HepG2 (cell line): ENCODE data around the gene SAXO2. TPM values are rescaled to one million over a fixed set of nuclear protein-coding genes. Genes with fewer than 3 reads are reported as not detected.

Source experiments
- ATAC-seq: fragments of 200-7000 bp; cut with Tn5 transposase; 3 replicates; pipeline ENCODE4 v1.9.1; 2020; ENCODE audit warnings: mild to moderate bottlenecking, moderate library complexity
- BruUV-seq: library from RNA; stranded (reverse); fragments of 400-500 nt; replicated peaks from 2 replicates; lab custom pipeline; 2021; lab: Mats Ljungman, UMichigan
- CTCF ChIA-PET: fragments of 300-600 bp; formaldehyde crosslinking; extraction: SDS; loops from one replicate; lab custom pipeline; 2021; ENCODE audit warnings: low total read pairs, inconsistent platforms, low intra/inter-chr PET ratio; lab: Yijun Ruan, JAX
- POLR2A ChIA-PET: fragments of 350-600 bp; sonication (Branson Sonifier 250); formaldehyde crosslinking; loops from one replicate; lab custom pipeline; 2020; ENCODE audit warnings: antibody characterized with exemption, inconsistent platforms; lab: Yijun Ruan, JAX
- DNase-seq: peaks from one replicate; pipeline ENCODE4 v3.0.0-alpha.2; 2015; ENCODE audit warnings: low spot score
- FAIRE-seq: peaks from 3 replicates; lab custom pipeline; 2011; peaks lifted over from hg19 to GRCh38; lab: Jason Lieb, UNC
- H2AFZ ChIP-seq: one replicate; pipeline ENCODE4 v1.6.1; 2011; ENCODE audit warnings: low read length, inconsistent platforms
- H3K27ac ChIP-seq: fragments of 300-600 bp; 3 replicates; pipeline ENCODE4 v1.8.0; 2011; ENCODE audit warnings: mixed run types, mild to moderate bottlenecking, mixed read lengths, low read length, inconsistent platforms; ENCODE audit not compliant: insufficient read depth; ENCODE audit errors: extremely low read length
- H3K27me3 ChIP-seq, 2 experiments: fragments of 200-600 bp in 1 of 2; 2 replicates in 1 of 2; 3 replicates in 1 of 2; pipeline versions ENCODE4 v1.6.0 to v1.8.0; 2011; ENCODE audit warnings: low read length in 2 of 2, mild to moderate bottlenecking in 2 of 2, moderate library complexity in 2 of 2, inconsistent platforms in 1 of 2; ENCODE audit not compliant: insufficient read depth in 2 of 2, control insufficient read depth in 1 of 2
- H3K36me3 ChIP-seq, 2 experiments: fragments of 200-600 bp in 1 of 2; replicated peaks in 1 of 2; 2 replicates in 1 of 2; 3 replicates in 1 of 2; pipeline versions ENCODE4 v1.5.1 to v1.8.0; 2011; ENCODE audit warnings: low read length in 2 of 2, inconsistent platforms in 1 of 2; ENCODE audit not compliant: insufficient read depth in 2 of 2, control insufficient read depth in 1 of 2
- H3K4me1 ChIP-seq: 2 replicates; pipeline ENCODE4 v1.5.1; 2012; ENCODE audit warnings: low read length, inconsistent platforms; ENCODE audit not compliant: insufficient read depth
- H3K4me2 ChIP-seq: 2 replicates; pipeline ENCODE4 v1.6.0; 2011; ENCODE audit warnings: low read depth, low read length, inconsistent platforms
- H3K4me3 ChIP-seq, 3 experiments: fragments of 200-600 bp in 1 of 3; sonication (generic), shearing (Covaris generic) in 1 of 3; replicated peaks in 1 of 3; 2 replicates each; pipeline ENCODE4 v1.5.1; 2011 to 2016; ENCODE audit warnings: low read length in 3 of 3, inconsistent platforms in 2 of 3, low read depth in 2 of 3, mild to moderate bottlenecking in 2 of 3, control low read depth in 1 of 3, mixed read lengths in 1 of 3; ENCODE audit not compliant: insufficient read depth in 1 of 3
- H3K79me2 ChIP-seq: one replicate; pipeline ENCODE4 v1.6.1; 2011; ENCODE audit warnings: low read length, inconsistent platforms; ENCODE audit not compliant: insufficient read depth
- H3K9ac ChIP-seq: 2 replicates; pipeline ENCODE4 v1.6.0; 2011; ENCODE audit warnings: mild to moderate bottlenecking, low read depth, low read length, inconsistent platforms; ENCODE audit not compliant: insufficient read depth
- H3K9me3 ChIP-seq: 2 replicates; pipeline ENCODE4 v1.5.1; 2012; ENCODE audit warnings: mild to moderate bottlenecking, low read length
- H4K20me1 ChIP-seq: 2 replicates; pipeline ENCODE4 v1.6.0; 2011; ENCODE audit warnings: inconsistent platforms, mild to moderate bottlenecking, low read length, moderate library complexity; ENCODE audit not compliant: insufficient read depth
- ATF4 ChIP-seq, 2 experiments: fragments of 450-650 bp in 1 of 2; sonication (generic) in 1 of 2; formaldehyde crosslinking; IDR thresholded peaks; 2 replicates each; pipeline versions ENCODE4 v1.5.0 to v1.8.0; 2020 to 2022; ENCODE audit warnings: mild to moderate bottlenecking in 1 of 2, missing genetic modification reagents in 1 of 2
- GMEB1 ChIP-seq: sonication (generic); formaldehyde crosslinking; IDR thresholded peaks from 2 replicates; pipeline ENCODE4 v1.5.1; 2020; ENCODE audit warnings: missing genetic modification reagents, mild to moderate bottlenecking, borderline replicate concordance
- MAFG ChIP-seq: sonication (generic); formaldehyde crosslinking; IDR thresholded peaks from 2 replicates; pipeline ENCODE4 v1.5.1; 2020; ENCODE audit warnings: mild to moderate bottlenecking, missing genetic modification reagents
- NPAS2 ChIP-seq: sonication (generic); formaldehyde crosslinking; IDR thresholded peaks from 2 replicates; pipeline ENCODE4 v1.8.0; 2022; ENCODE audit warnings: mild to moderate bottlenecking, missing genetic modification reagents, borderline replicate concordance
- NR2C2 ChIP-seq: sonication (generic); formaldehyde crosslinking; IDR thresholded peaks from 2 replicates; pipeline ENCODE4 v1.4.0; 2020; ENCODE audit warnings: missing genetic modification reagents, mild to moderate bottlenecking, moderate library complexity, borderline replicate concordance
- PAWR ChIP-seq: sonication (generic); formaldehyde crosslinking; IDR thresholded peaks from 2 replicates; pipeline ENCODE4 v1.4.0; 2020; ENCODE audit warnings: missing genetic modification reagents, mild to moderate bottlenecking, borderline replicate concordance
- POLR2AphosphoS5 ChIP-seq: IDR thresholded peaks from 2 replicates; pipeline ENCODE4 v1.6.1; 2012; ENCODE audit warnings: low read depth, low read length
- SMYD3 ChIP-seq: sonication (generic); formaldehyde crosslinking; IDR thresholded peaks from 2 replicates; pipeline ENCODE4 v1.8.1; 2023; ENCODE audit warnings: mild to moderate bottlenecking, missing genetic modification reagents
- STAT5B ChIP-seq: sonication (generic); formaldehyde crosslinking; IDR thresholded peaks from 2 replicates; pipeline ENCODE4 v1.4.0; 2020; ENCODE audit warnings: missing genetic modification reagents
- TFDP2 ChIP-seq: sonication (generic); formaldehyde crosslinking; IDR thresholded peaks from 2 replicates; pipeline ENCODE4 v1.4.0; 2020; ENCODE audit warnings: missing genetic modification reagents
- ZNF619 ChIP-seq: sonication (generic); formaldehyde crosslinking; IDR thresholded peaks from 2 replicates; pipeline ENCODE4 v1.4.0; 2020; ENCODE audit warnings: mild to moderate bottlenecking, missing genetic modification reagents
- in situ Hi-C: cut with HindIII; loops from 2 replicates; pipeline ENCODE4 v1.10.0; 2017; ENCODE audit warnings: low pct_unique_long_range_greater_than_20kb; ENCODE audit not compliant: extremely low pct_ligation_motif_present
- intact Hi-C: fragments of 100-400 bp; cut with micrococcal nuclease; formaldehyde crosslinking; loops from one replicate; pipeline ENCODE4 v1.10.0; 2022; ENCODE audit not compliant: unreplicated experiment
- polyA plus RNA-seq, 8 experiments: library from polyadenylated mRNA; depleted of rRNA in 3 of 8; stranded (reverse) in 7 of 8; unstranded in 1 of 8; fragments of >200 nt; fragmentation: Illumina TruSeq in 4 of 8; extraction: Trizol in 4 of 8; gene quantifications; 2 replicates each; pipeline versions ENCODE4 v1.2.1 to v1.2.3, GENCODE V29; 2011 to 2016; ENCODE audit warnings: low read depth in 4 of 8, missing spikeins in 1 of 8, mixed read lengths in 1 of 8; ENCODE audit not compliant: insufficient read depth in 1 of 8
- total RNA-seq, 5 experiments: library from RNA; depleted of rRNA; stranded (reverse); fragments of >200 nt; fragmentation: Illumina TruSeq; extraction: Trizol; gene quantifications; 2 replicates each; pipeline ENCODE4 v1.2.3, GENCODE V29; 2016; ENCODE audit warnings: low read depth in 1 of 5
- TF ChIP-seq, protein P1 (sequence below): sonication (generic); formaldehyde crosslinking; IDR thresholded peaks from 2 replicates; pipeline ENCODE4 v1.5.0; 2020; ENCODE audit warnings: mild to moderate bottlenecking, missing genetic modification reagents, borderline replicate concordance
- TF ChIP-seq, protein P2 (sequence below): IDR thresholded peaks from 2 replicates; pipeline ENCODE4 v1.6.1; 2018; ENCODE audit warnings: missing genetic modification reagents
- TF ChIP-seq, protein P3 (sequence below): sonication (generic); formaldehyde crosslinking; IDR thresholded peaks from 2 replicates; pipeline ENCODE4 v1.4.0; 2020; ENCODE audit warnings: low read depth, mild to moderate bottlenecking, missing genetic modification reagents
- TF ChIP-seq, protein P4 (sequence below): sonication (generic); formaldehyde crosslinking; IDR thresholded peaks from 2 replicates; pipeline ENCODE4 v1.5.0; 2020; ENCODE audit warnings: missing genetic modification reagents, mild to moderate bottlenecking, borderline replicate concordance

SAXO2 gene
- total and polyA plus RNA-seq, 2 of the 13 experiments (the other 11 are each of a cell fraction or from before 2014, with no cell fraction given) = 0.01 to 1.5 TPM

- intact Hi-C loops (no loop called here), in situ Hi-C loops (no loop called here)
- no peaks in the 10 kb centered on the region for H3K4me1 ChIP-seq
- H3K36me3 ChIP-seq = no peaks in the 10 kb centered on the region
- peaks cover 0 to 15% of the 10 kb centered on the region in 2 experiments; a peak in 2 of 5 replicates for H3K27me3 ChIP-seq
- no peaks in the 10 kb centered on the region for H3K9me3 ChIP-seq
- CTCF ChIA-PET = no interaction called here
- H2AFZ ChIP-seq = no peak overlapping the region
- ATAC-seq = no peak
- no peak overlapping the region for H3K4me2 ChIP-seq
- no peak overlapping the region for H3K27ac ChIP-seq
- no TSS peak for BruUV-seq
- H3K4me3 ChIP-seq = no peak overlapping the region
- DNase-seq = no peak
- no peaks in the 10 kb centered on the region for H4K20me1 ChIP-seq
- no peak for FAIRE-seq
- POLR2A ChIA-PET = no interaction called here
- H3K9ac ChIP-seq = no peak overlapping the region
- no peaks in the 10 kb centered on the region for H3K79me2 ChIP-seq
- TF ChIP-seq STAT5B (no peak), SMYD3 (CRISPR knock-in tag) (no peak), POLR2AphosphoS5 (no peak), NPAS2 (CRISPR knock-in tag) (no peak), PAWR (CRISPR knock-in tag) (no peak), NR2C2 (no peak), ATF4 (CRISPR knock-in tag; IDR thresholded peaks at IDR 0.05) (no peak), GMEB1 (no peak), TFDP2 (CRISPR knock-in tag) (no peak), MAFG (no peak), ZNF619 (CRISPR knock-in tag) (no peak)
- TF ChIP-seq, protein P1, sequence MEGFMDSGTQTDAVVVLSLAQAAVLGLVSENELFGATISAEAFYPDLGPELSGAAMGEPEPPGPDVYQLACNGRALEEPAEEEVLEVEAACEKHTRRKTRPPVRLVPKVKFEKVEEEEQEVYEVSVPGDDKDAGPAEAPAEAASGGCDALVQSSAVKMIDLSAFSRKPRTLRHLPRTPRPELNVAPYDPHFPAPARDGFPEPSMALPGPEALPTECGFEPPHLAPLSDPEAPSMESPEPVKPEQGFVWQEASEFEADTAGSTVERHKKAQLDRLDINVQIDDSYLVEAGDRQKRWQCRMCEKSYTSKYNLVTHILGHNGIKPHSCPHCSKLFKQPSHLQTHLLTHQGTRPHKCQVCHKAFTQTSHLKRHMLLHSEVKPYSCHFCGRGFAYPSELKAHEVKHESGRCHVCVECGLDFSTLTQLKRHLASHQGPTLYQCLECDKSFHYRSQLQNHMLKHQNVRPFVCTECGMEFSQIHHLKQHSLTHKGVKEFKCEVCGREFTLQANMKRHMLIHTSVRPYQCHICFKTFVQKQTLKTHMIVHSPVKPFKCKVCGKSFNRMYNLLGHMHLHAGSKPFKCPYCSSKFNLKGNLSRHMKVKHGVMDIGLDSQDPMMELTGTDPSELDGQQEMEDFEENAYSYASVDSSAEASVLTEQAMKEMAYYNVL (CRISPR knock-in tag) = no peak
- TF ChIP-seq, protein P2, sequence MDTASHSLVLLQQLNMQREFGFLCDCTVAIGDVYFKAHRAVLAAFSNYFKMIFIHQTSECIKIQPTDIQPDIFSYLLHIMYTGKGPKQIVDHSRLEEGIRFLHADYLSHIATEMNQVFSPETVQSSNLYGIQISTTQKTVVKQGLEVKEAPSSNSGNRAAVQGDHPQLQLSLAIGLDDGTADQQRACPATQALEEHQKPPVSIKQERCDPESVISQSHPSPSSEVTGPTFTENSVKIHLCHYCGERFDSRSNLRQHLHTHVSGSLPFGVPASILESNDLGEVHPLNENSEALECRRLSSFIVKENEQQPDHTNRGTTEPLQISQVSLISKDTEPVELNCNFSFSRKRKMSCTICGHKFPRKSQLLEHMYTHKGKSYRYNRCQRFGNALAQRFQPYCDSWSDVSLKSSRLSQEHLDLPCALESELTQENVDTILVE (CRISPR knock-in tag) = no peak
- TF ChIP-seq, protein P3, sequence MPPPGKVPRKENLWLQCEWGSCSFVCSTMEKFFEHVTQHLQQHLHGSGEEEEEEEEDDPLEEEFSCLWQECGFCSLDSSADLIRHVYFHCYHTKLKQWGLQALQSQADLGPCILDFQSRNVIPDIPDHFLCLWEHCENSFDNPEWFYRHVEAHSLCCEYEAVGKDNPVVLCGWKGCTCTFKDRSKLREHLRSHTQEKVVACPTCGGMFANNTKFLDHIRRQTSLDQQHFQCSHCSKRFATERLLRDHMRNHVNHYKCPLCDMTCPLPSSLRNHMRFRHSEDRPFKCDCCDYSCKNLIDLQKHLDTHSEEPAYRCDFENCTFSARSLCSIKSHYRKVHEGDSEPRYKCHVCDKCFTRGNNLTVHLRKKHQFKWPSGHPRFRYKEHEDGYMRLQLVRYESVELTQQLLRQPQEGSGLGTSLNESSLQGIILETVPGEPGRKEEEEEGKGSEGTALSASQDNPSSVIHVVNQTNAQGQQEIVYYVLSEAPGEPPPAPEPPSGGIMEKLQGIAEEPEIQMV = no peak
- TF ChIP-seq, protein P4, sequence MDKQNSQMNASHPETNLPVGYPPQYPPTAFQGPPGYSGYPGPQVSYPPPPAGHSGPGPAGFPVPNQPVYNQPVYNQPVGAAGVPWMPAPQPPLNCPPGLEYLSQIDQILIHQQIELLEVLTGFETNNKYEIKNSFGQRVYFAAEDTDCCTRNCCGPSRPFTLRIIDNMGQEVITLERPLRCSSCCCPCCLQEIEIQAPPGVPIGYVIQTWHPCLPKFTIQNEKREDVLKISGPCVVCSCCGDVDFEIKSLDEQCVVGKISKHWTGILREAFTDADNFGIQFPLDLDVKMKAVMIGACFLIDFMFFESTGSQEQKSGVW (CRISPR knock-in tag) = no peak
Measured at GRCh38 chr15:82275410-82275809, 12.8 kb downstream of the SAXO2 start.
